SJCRH30 (cell line): ENCODE data around the gene PTPRU. TPM values are rescaled to one million over a fixed set of nuclear protein-coding genes. Genes with fewer than 3 reads are reported as not detected.
"Not testable (repeated sequence)": the region's sequence is repeated elsewhere in the genome, so short reads cannot be mapped to it uniquely, and the experiment has no call there.

Source experiments
- DNase-seq, 2 experiments: peaks; one replicate each; pipeline ENCODE4 v3.0.0-alpha.2; 2015 to 2020
- H3K27ac ChIP-seq: fragments of 250-450 bp; sonication (Bioruptor Pico); 2 replicates; pipeline ENCODE4 v1.5.1; 2020; ENCODE audit warnings: mild to moderate bottlenecking, moderate library complexity
- H3K27me3 ChIP-seq: fragments of 250-450 bp; sonication (Bioruptor Pico); 2 replicates; pipeline ENCODE4 v1.5.1; 2020; ENCODE audit warnings: mild to moderate bottlenecking, moderate library complexity
- H3K36me3 ChIP-seq: fragments of 250-450 bp; sonication (Bioruptor Pico); 2 replicates; pipeline ENCODE4 v1.5.1; 2020; ENCODE audit warnings: mild to moderate bottlenecking, moderate library complexity
- H3K4me1 ChIP-seq: fragments of 250-450 bp; sonication (Bioruptor Pico); 2 replicates; pipeline ENCODE4 v1.5.1; 2020; ENCODE audit warnings: mild to moderate bottlenecking, moderate library complexity
- H3K4me3 ChIP-seq: fragments of 250-450 bp; sonication (Bioruptor Pico); 2 replicates; pipeline ENCODE4 v1.5.1; 2020; ENCODE audit warnings: mild to moderate bottlenecking, moderate library complexity
- H3K9me3 ChIP-seq: fragments of 250-450 bp; sonication (Bioruptor Pico); replicated peaks from 2 replicates; pipeline ENCODE4 v1.5.1; 2020; ENCODE audit warnings: mild to moderate bottlenecking, moderate library complexity
- total RNA-seq: library from RNA; depleted of rRNA; stranded (reverse); fragments of >200 nt; shearing (Covaris generic); gene quantifications from 2 replicates; pipeline ENCODE4 v1.2.3, GENCODE V29; 2014

The PTPRU gene
- total RNA-seq, 1 experiment from 2014 or later: 16.3 TPM

- no peaks in the 10 kb centered on the region for H3K4me1 ChIP-seq
These were observed 76.4 kb downstream of the PTPRU start for GRCh38 chr1:29312469-29313461.

GRCh38 chr1:29314685-29315084, 78.4 kb downstream of the PTPRU start:
- not testable (repeated sequence) for H3K27me3 ChIP-seq, DNase-seq, H3K4me3 ChIP-seq, H3K27ac ChIP-seq, H3K36me3 ChIP-seq, H3K9me3 ChIP-seq, H3K4me1 ChIP-seq

More at GRCh38 chr1:29312469-29313461, 76.4 kb downstream of the PTPRU start:
- DNase-seq: no peak
- no peaks in the 10 kb centered on the region for H3K36me3 ChIP-seq
- H3K4me3 ChIP-seq: no peak overlapping the region
- H3K27ac ChIP-seq: no peak overlapping the region
- H3K9me3 ChIP-seq: no peaks in the 10 kb centered on the region
- no peaks in the 10 kb centered on the region for H3K27me3 ChIP-seq

- Histone ChIP-seq H3K9me3 (no peaks in the 10 kb centered on the region), H3K4me3 (no peak overlapping the region), H3K4me1 (no peaks in the 10 kb centered on the region), H3K27me3 (no peaks in the 10 kb centered on the region), H3K36me3 (no peaks in the 10 kb centered on the region), H3K27ac (no peak overlapping the region)
- DNase-seq: no peak
These were observed 78.9 kb downstream of the PTPRU start for GRCh38 chr1:29315262-29315661.

- Histone ChIP-seq H3K36me3 (no peaks in the 10 kb centered on the region), H3K27ac (no peak overlapping the region), H3K9me3 (no peaks in the 10 kb centered on the region), H3K4me3 (no peak overlapping the region), H3K27me3 (no peaks in the 10 kb centered on the region), H3K4me1 (no peaks in the 10 kb centered on the region)
- DNase-seq: no peak
These were observed 79.6 kb downstream of the PTPRU start for GRCh38 chr1:29315876-29316275.

GRCh38 chr1:29317063-29317915, 81.0 kb downstream of the PTPRU start:
- Histone ChIP-seq H3K27ac (no peak overlapping the region), H3K4me3 (no peak overlapping the region), H3K36me3 (no peaks in the 10 kb centered on the region), H3K9me3 (no peaks in the 10 kb centered on the region), H3K4me1 (no peaks in the 10 kb centered on the region), H3K27me3 (no peaks in the 10 kb centered on the region)
- no peak for DNase-seq

- Histone ChIP-seq H3K27ac (no peak overlapping the region), H3K36me3 (no peaks in the 10 kb centered on the region), H3K9me3 (no peaks in the 10 kb centered on the region), H3K27me3 (no peaks in the 10 kb centered on the region), H3K4me3 (no peak overlapping the region), H3K4me1 (no peaks in the 10 kb centered on the region)
- no peak for DNase-seq
These were observed 81.7 kb downstream of the PTPRU start for GRCh38 chr1:29317916-29318530.

GRCh38 chr1:29318724-29319123, 82.4 kb downstream of the PTPRU start:
- no peak for DNase-seq
- no peaks in the 10 kb centered on the region for H3K9me3 ChIP-seq
- no peaks in the 10 kb centered on the region for H3K36me3 ChIP-seq
- H3K4me1 ChIP-seq: no peaks in the 10 kb centered on the region
- H3K27ac ChIP-seq: no peak overlapping the region
- no peaks in the 10 kb centered on the region for H3K27me3 ChIP-seq
- no peak overlapping the region for H3K4me3 ChIP-seq

- no peaks in the 10 kb centered on the region for H3K4me1 ChIP-seq
- DNase-seq: no peak
- H3K4me3 ChIP-seq: no peak overlapping the region
- no peaks in the 10 kb centered on the region for H3K9me3 ChIP-seq
- H3K36me3 ChIP-seq: no peaks in the 10 kb centered on the region
- no peaks in the 10 kb centered on the region for H3K27me3 ChIP-seq
- H3K27ac ChIP-seq: no peak overlapping the region
These were observed 83.2 kb downstream of the PTPRU start for GRCh38 chr1:29319300-29320110.

GRCh38 chr1:29320156-29320940, 84.0 kb downstream of the PTPRU start:
- H3K4me1 ChIP-seq: no peaks in the 10 kb centered on the region
- no peak for DNase-seq
- no peaks in the 10 kb centered on the region for H3K9me3 ChIP-seq
- H3K27ac ChIP-seq: no peak overlapping the region
- no peaks in the 10 kb centered on the region for H3K27me3 ChIP-seq
- no peak overlapping the region for H3K4me3 ChIP-seq
- H3K36me3 ChIP-seq: no peaks in the 10 kb centered on the region

GRCh38 chr1:29321176-29321575, 84.9 kb downstream of the PTPRU start:
- H3K36me3 ChIP-seq: no peaks in the 10 kb centered on the region
- H3K4me3 ChIP-seq: no peak overlapping the region
- no peaks in the 10 kb centered on the region for H3K27me3 ChIP-seq
- H3K4me1 ChIP-seq: no peaks in the 10 kb centered on the region
- no peaks in the 10 kb centered on the region for H3K9me3 ChIP-seq
- DNase-seq: peak in 1 of 2 experiments; percentile 52
- no peak overlapping the region for H3K27ac ChIP-seq

GRCh38 chr1:29322147-29322694, 85.9 kb downstream of the PTPRU start:
- H3K27ac ChIP-seq: no peak overlapping the region
- H3K4me3 ChIP-seq: no peak overlapping the region
- no peaks in the 10 kb centered on the region for H3K9me3 ChIP-seq
- DNase-seq: no peak
- H3K4me1 ChIP-seq: no peaks in the 10 kb centered on the region
- H3K36me3 ChIP-seq: no peaks in the 10 kb centered on the region
- H3K27me3 ChIP-seq: no peaks in the 10 kb centered on the region

- Histone ChIP-seq H3K4me3 (no peak overlapping the region), H3K36me3 (no peaks in the 10 kb centered on the region), H3K27ac (no peak overlapping the region), H3K4me1 (no peaks in the 10 kb centered on the region), H3K9me3 (no peaks in the 10 kb centered on the region), H3K27me3 (no peaks in the 10 kb centered on the region)
- DNase-seq: no peak
These were observed 86.7 kb downstream of the PTPRU start for GRCh38 chr1:29322861-29323585.

- DNase-seq: no peak
- no peaks in the 10 kb centered on the region for H3K4me1 ChIP-seq
- no peaks in the 10 kb centered on the region for H3K36me3 ChIP-seq
- no peak overlapping the region for H3K4me3 ChIP-seq
- no peaks in the 10 kb centered on the region for H3K27me3 ChIP-seq
- no peak overlapping the region for H3K27ac ChIP-seq
- no peaks in the 10 kb centered on the region for H3K9me3 ChIP-seq
These were observed 87.3 kb downstream of the PTPRU start for GRCh38 chr1:29323636-29324035.
